NCI-H510A (cell line): Measurements from ENCODE around the gene LRRC19.

Source experiments
- DNase-seq: peaks from one replicate; lab custom pipeline; 2025; lab: John Stamatoyannopoulos, UW

Gene LRRC19

GRCh38 chr9:27005491-27005890 lies at the start of gene LRRC19:
TSS of gene LRRC19 (minus strand) at chr9:27005672. CDS start at chr9:26999694, 5,978 bp downstream.
- DNase-seq, result no peak

GRCh38 chr9:27054841-27055240 lies 49.4 kb upstream of the LRRC19 start:
- no peak for DNase-seq

GRCh38 chr9:27054125-27054524 lies 48.7 kb upstream of the LRRC19 start:
- no peak for DNase-seq

GRCh38 chr9:27053369-27054022 lies 48.0 kb upstream of the LRRC19 start:
- no peak for DNase-seq

GRCh38 chr9:27047136-27047535 lies 41.7 kb upstream of the LRRC19 start:
- DNase-seq, result no peak

GRCh38 chr9:27043176-27043575 lies 37.7 kb upstream of the LRRC19 start:
- no peak for DNase-seq

GRCh38 chr9:27042476-27042875 lies 37.0 kb upstream of the LRRC19 start:
- DNase-seq, result no peak

- no peak for DNase-seq
Measured at GRCh38 chr9:27041746-27042145, 36.3 kb upstream of the LRRC19 start.

GRCh38 chr9:27037499-27037898 lies 32.0 kb upstream of the LRRC19 start:
- DNase-seq, result no peak

- no peak for DNase-seq
Measured at GRCh38 chr9:27033815-27034403, 28.4 kb upstream of the LRRC19 start.

GRCh38 chr9:27029186-27029585 lies 23.7 kb upstream of the LRRC19 start:
- DNase-seq, result no peak

- no peak for DNase-seq
Measured at GRCh38 chr9:27022920-27023319, 17.4 kb upstream of the LRRC19 start.

- no peak for DNase-seq
Measured at GRCh38 chr9:27019589-27019988, 14.1 kb upstream of the LRRC19 start.

- no peak for DNase-seq
Measured at GRCh38 chr9:27003426-27004077, 1.9 kb downstream of the LRRC19 start.

- no peak for DNase-seq
Measured at GRCh38 chr9:26995810-26996209, 9.7 kb downstream of the LRRC19 start.

GRCh38 chr9:26983340-26983739 lies 22.1 kb downstream of the LRRC19 start:
- no peak for DNase-seq

GRCh38 chr9:26975728-26976707 lies 29.5 kb downstream of the LRRC19 start:
- DNase-seq, result no peak

GRCh38 chr9:26974927-26975326 lies 30.5 kb downstream of the LRRC19 start:
- no peak for DNase-seq

- no peak for DNase-seq
Measured at GRCh38 chr9:26973989-26974388, 31.5 kb downstream of the LRRC19 start.

- no peak for DNase-seq
Measured at GRCh38 chr9:26971721-26972120, 33.8 kb downstream of the LRRC19 start.

GRCh38 chr9:26956860-26957233 lies 48.6 kb downstream of the LRRC19 start:
- DNase-seq, result no peak
